Spleen (tissue), 11 donors: ENCODE data around the gene STXBP1. TPM values are rescaled to one million over a fixed set of nuclear protein-coding genes. Genes with fewer than 3 reads are reported as not detected.

Source experiments
- DNase-seq: peaks from one replicate; pipeline ENCODE4 v3.0.0-alpha.2; 2020
- H3K27ac ChIP-seq, 8 donors: fragments of 200-600 bp; sonication (generic) in 7 of 8; 1 replicate in 4 of 8; 2 replicates in 4 of 8; pipeline versions ENCODE4 v1.5.0 to v1.8.0; 2016 to 2021; ENCODE audit warnings: inconsistent platforms in 4 of 8, mild to moderate bottlenecking in 4 of 8, moderate library complexity in 1 of 8
- H3K27me3 ChIP-seq, 7 donors: fragments of 200-600 bp; sonication (generic) in 6 of 7; replicated peaks in 1 of 7; 1 replicate in 4 of 7; 2 replicates in 3 of 7; pipeline versions ENCODE4 v1.5.0 to v1.8.0; 2016 to 2021; ENCODE audit warnings: inconsistent platforms in 3 of 7, mild to moderate bottlenecking in 1 of 7
- H3K36me3 ChIP-seq, 6 donors: fragments of 200-600 bp; sonication (generic) in 5 of 6; 1 replicate in 4 of 6; 2 replicates in 2 of 6; pipeline versions ENCODE4 v1.5.0 to v1.8.0; 2016 to 2021; ENCODE audit warnings: inconsistent platforms in 2 of 6
- H3K4me1 ChIP-seq, 6 donors: fragments of 200-600 bp; sonication (generic) in 5 of 6; 1 replicate in 3 of 6; 2 replicates in 3 of 6; pipeline versions ENCODE4 v1.5.0 to v1.8.0; 2016 to 2021; ENCODE audit warnings: inconsistent platforms in 3 of 6
- H3K4me3 ChIP-seq, 8 donors: fragments of 200-600 bp; sonication (generic) in 7 of 8; 1 replicate in 4 of 8; 2 replicates in 4 of 8; pipeline versions ENCODE4 v1.5.0 to v1.8.0; 2016 to 2021; ENCODE audit warnings: inconsistent platforms in 4 of 8, mild to moderate bottlenecking in 4 of 8, moderate library complexity in 2 of 8
- H3K9me3 ChIP-seq, 8 donors: fragments of 200-600 bp; sonication (generic) in 7 of 8; 1 replicate in 4 of 8; 2 replicates in 4 of 8; pipeline versions ENCODE4 v1.5.0 to v1.8.0; 2016 to 2021; ENCODE audit warnings: inconsistent platforms in 4 of 8
- POLR2A ChIP-seq, 3 donors: fragments of 450-650 bp; IDR thresholded peaks; one replicate each; pipeline ENCODE4 v1.5.1; 2017; ENCODE audit warnings: antibody characterized with exemption in 3 of 3, mild to moderate bottlenecking in 1 of 3
- POLR2AphosphoS5 ChIP-seq, 3 donors: sonication (generic); formaldehyde crosslinking; IDR thresholded peaks; one replicate each; pipeline ENCODE4 v1.5.1; 2017; ENCODE audit warnings: antibody characterized with exemption in 3 of 3
- WGBS, 5 donors: extraction: QIAGEN DNeasy Blood & Tissue Kit in 3 of 5; methylation state at CpG; one replicate each; pipeline versions ENCODE4 v1.1.5 to v1.1.7; 2013 to 2018; 5-methylcytosine and 5-hydroxymethylcytosine counted together
- intact Hi-C: fragments of 100-400 bp; cut with DNase I; formaldehyde crosslinking; loops from one replicate; pipeline ENCODE4 v1.15.0; 2023; ENCODE audit warnings: low total_unique reads
- polyA plus RNA-seq, 3 donors: library from polyadenylated mRNA; stranded (reverse); fragments of 200-250 nt; gene quantifications; one replicate each; pipeline ENCODE4 v1.2.1, GENCODE V29; 2013
- total RNA-seq, 7 donors: library from RNA; depleted of rRNA in 3 of 7; stranded (reverse); fragments of >200 nt in 3 of 7; fragmentation: NEBNext Ultra II Directional in 4 of 7; extraction: Animal tissue kit (Norgen Biotek cat#: 25700) in 4 of 7; gene quantifications; one replicate each; pipeline versions ENCODE4 v1.1.0 to v1.2.1, GENCODE V29; 2016 to 2021
- TF ChIP-seq, protein P1 (sequence below), 11 experiments: fragments of 200-600 bp in 7 of 11; fragments of 450-650 bp in 4 of 11; sonication (generic) in 4 of 11; IDR thresholded peaks in 8 of 11; conservative IDR thresholded peaks in 3 of 11; 1 replicate in 7 of 11; 2 replicates in 4 of 11; pipeline versions ENCODE4 v1.4.0 to v1.8.0; 2016 to 2021; ENCODE audit warnings: antibody characterized with exemption in 11 of 11, inconsistent platforms in 4 of 11, mild to moderate bottlenecking in 1 of 11
- donor health status: healthy with polysubstance abuse.
- donor health status: DM: no; HTN: no; CAD: no; lungs with moderate emphysema.
- donor health status: DM: no; HTN: no; CAD: no.
- donor health status: Bipolar disorder and iron deficiency.
- donor health status: healthy.
- donor health status: DM: no; HTN: no; CAD: no.
- donor health status: DM: yes; HTN: yes; CAD: no.

STXBP1 gene
- total and polyA plus RNA-seq, 10 donors: 4.3 to 75.7 (median 31.6) TPM

DNA sequence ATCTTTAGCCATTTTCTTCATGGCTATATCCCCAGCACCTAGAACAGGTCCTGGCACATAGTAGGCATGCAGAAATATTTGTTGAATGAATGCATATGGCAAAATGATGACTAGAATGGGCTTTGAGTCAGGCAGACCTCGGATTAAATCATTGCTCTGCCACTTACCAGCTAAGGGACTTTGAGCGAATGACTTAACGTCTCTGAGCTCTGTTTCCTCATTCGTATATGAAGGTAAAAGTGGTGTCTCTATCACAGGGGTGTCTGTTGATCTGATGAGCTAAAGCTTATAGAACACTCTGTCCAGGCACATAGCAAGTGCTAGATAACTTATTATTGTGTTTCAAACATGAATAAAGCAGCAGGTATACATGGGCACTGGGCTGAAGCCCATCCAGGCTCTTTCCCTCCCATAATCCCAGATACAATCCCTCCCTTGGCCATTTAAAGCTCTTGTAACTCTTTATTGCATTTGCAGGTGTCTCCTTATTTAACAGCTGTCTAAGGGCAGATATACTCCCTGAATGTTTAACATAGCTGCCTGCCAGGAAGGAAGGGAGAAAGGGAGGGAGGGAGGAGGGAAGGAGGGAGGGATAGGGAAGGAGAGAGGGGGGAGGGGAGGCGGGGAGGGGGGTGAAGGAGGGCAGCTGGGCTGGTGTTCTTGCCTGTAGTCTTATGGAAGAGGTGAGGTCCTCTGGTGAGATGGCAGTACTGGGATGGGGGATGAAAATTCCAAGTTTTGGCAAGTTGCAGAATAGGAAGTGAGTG is 23.2 kb upstream of the STXBP1 start:
- Histone ChIP-seq H3K27ac (no peak overlapping the region), H3K36me3 (no peaks in the 10 kb centered on the region), H3K27me3 (peaks cover 0 to 39% (median 0%) of the 10 kb centered on the region in 7 donors), H3K9me3 (no peaks in the 10 kb centered on the region), H3K4me3 (no peak overlapping the region), H3K4me1 (peaks cover 0 to 18% (median 10%) of the 10 kb centered on the region in 6 donors)
- intact Hi-C loops: loop anchor here (5.0 kb wide), 1 partner anchor 87 kb away; no protein-coding TSS in a partner anchor
- WGBS, 5 donors: 52 to 66% (median 57%) methylated on average over 5 of the region's 5 CpGs
- DNase-seq: no peak
- TF ChIP-seq, protein P1, sequence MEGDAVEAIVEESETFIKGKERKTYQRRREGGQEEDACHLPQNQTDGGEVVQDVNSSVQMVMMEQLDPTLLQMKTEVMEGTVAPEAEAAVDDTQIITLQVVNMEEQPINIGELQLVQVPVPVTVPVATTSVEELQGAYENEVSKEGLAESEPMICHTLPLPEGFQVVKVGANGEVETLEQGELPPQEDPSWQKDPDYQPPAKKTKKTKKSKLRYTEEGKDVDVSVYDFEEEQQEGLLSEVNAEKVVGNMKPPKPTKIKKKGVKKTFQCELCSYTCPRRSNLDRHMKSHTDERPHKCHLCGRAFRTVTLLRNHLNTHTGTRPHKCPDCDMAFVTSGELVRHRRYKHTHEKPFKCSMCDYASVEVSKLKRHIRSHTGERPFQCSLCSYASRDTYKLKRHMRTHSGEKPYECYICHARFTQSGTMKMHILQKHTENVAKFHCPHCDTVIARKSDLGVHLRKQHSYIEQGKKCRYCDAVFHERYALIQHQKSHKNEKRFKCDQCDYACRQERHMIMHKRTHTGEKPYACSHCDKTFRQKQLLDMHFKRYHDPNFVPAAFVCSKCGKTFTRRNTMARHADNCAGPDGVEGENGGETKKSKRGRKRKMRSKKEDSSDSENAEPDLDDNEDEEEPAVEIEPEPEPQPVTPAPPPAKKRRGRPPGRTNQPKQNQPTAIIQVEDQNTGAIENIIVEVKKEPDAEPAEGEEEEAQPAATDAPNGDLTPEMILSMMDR (IDR thresholded peaks at IDR 0.05 in 8 of 11, conservative IDR thresholded peaks at IDR 0.05 in 3 of 11): no peak
- TF ChIP-seq POLR2AphosphoS5 (IDR thresholded peaks at IDR 0.05) (no peak), POLR2A (IDR thresholded peaks at IDR 0.05) (no peak)

DNA sequence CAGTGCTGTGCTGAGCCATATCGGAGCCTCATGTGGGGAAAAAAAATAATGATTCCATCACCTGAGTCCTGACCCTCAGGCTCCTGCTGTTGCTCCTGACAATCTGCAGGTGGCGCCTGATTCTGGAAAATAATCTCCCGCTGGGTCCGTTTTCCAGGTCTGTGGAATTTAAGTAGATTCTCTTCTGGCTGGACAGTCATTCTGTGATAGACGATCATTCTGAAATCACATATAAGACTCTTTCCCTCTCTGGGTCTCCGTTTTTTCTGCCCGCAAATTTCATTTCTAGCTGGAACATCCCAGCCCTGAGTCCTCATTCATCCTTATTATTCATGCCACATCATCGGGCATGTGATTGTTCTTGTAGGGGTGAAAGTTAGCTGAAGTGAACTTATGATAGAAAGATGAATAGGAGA is 22.1 kb upstream of the STXBP1 start:
- Histone ChIP-seq H3K9me3 (no peaks in the 10 kb centered on the region), H3K4me3 (no peak overlapping the region), H3K36me3 (no peaks in the 10 kb centered on the region), H3K27ac (no peak overlapping the region), H3K27me3 (peaks cover 0 to 39% (median 0%) of the 10 kb centered on the region in 7 donors), H3K4me1 (peaks cover 0 to 18% (median 10%) of the 10 kb centered on the region in 6 donors)
- intact Hi-C loops: loop anchor here (5.0 kb wide), 2 partner anchors 88 to 142 kb away; no protein-coding TSS in a partner anchor
- WGBS, 5 donors: 12 to 17% (median 14%) methylated on average over 8 of the region's 8 CpGs
- TF ChIP-seq, protein P1 (IDR thresholded peaks at IDR 0.05 in 8 of 11, conservative IDR thresholded peaks at IDR 0.05 in 3 of 11): peak; percentile 78 to 94 (median 88)
- TF ChIP-seq POLR2AphosphoS5 (IDR thresholded peaks at IDR 0.05) (no peak), POLR2A (IDR thresholded peaks at IDR 0.05) (no peak)
- no peak for DNase-seq

DNA sequence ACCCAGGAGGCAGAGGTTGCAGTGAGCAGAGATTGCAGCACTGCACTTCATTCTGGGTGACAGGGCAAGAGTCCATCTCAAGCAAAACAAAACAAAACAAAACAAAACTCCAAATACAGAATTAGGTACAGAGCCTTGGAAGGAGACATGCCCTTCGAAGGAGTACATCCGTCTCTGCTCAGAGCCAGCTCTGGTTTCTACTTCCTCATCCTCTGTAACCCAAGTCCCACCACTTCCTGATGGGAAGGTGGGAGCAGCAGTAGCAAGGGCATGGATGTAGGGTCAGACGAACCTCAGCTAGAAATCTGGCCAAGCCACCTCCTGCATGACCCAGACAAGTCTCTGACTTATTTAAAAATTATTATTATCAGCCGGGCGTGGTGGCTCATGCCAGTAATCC is 16.5 kb upstream of the STXBP1 start:
- Histone ChIP-seq H3K4me3 (no peak overlapping the region), H3K27me3 (peaks cover 0 to 12% (median 0%) of the 10 kb centered on the region in 7 donors), H3K9me3 (no peaks in the 10 kb centered on the region), H3K27ac (no peak overlapping the region), H3K4me1 (peaks cover 0 to 7% (median 0%) of the 10 kb centered on the region in 6 donors), H3K36me3 (no peaks in the 10 kb centered on the region)
- intact Hi-C loops: no loop called here
- no peak for TF ChIP-seq POLR2A (IDR thresholded peaks at IDR 0.05)
- TF ChIP-seq, protein P1 (IDR thresholded peaks at IDR 0.05 in 8 of 11, conservative IDR thresholded peaks at IDR 0.05 in 3 of 11): no peak
- TF ChIP-seq POLR2AphosphoS5 (IDR thresholded peaks at IDR 0.05): no peak
- DNase-seq: no peak
- 41 to 52% (median 44%) methylated on average over 5 of the region's 5 CpGs for WGBS, 5 donors

- WGBS, 5 donors: 76 to 86% (median 80%) methylated on average over 13 of the region's 13 CpGs
- H3K27me3 ChIP-seq: peaks cover 0 to 7% (median 0%) of the 10 kb centered on the region in 7 donors
- no peak for DNase-seq
- H3K27ac ChIP-seq: no peak overlapping the region
- H3K4me3 ChIP-seq: no peak overlapping the region
- H3K4me1 ChIP-seq: peaks cover 0 to 7% (median 0%) of the 10 kb centered on the region in 6 donors
- no peaks in the 10 kb centered on the region for H3K36me3 ChIP-seq
- TF ChIP-seq, protein P1 (IDR thresholded peaks at IDR 0.05 in 8 of 11, conservative IDR thresholded peaks at IDR 0.05 in 3 of 11): no peak
- intact Hi-C loops: no loop called here
- H3K9me3 ChIP-seq: no peaks in the 10 kb centered on the region
Observed at GRCh38 chr9:127598839-127599549, 13.1 kb upstream of the STXBP1 start.
